DMS79 treated with DMSO at 0.1 percent for 48 hours (cell line): ENCODE results near the gene PIK3CA.
"Not testable (repeated sequence)": the region's sequence is repeated elsewhere in the genome, so short reads cannot be mapped to it uniquely, and the experiment has no call there.

ENCODE experiments used
- DNase-seq: peaks from one replicate; lab custom pipeline; 2025; lab: John Stamatoyannopoulos, UW

PIK3CA gene

GRCh38 chr3:179200790-179201189, 52.6 kb downstream of the PIK3CA start:
- no peak for DNase-seq

GRCh38 chr3:179215550-179215949, 67.4 kb downstream of the PIK3CA start:
- not testable (repeated sequence) for DNase-seq

DNA sequence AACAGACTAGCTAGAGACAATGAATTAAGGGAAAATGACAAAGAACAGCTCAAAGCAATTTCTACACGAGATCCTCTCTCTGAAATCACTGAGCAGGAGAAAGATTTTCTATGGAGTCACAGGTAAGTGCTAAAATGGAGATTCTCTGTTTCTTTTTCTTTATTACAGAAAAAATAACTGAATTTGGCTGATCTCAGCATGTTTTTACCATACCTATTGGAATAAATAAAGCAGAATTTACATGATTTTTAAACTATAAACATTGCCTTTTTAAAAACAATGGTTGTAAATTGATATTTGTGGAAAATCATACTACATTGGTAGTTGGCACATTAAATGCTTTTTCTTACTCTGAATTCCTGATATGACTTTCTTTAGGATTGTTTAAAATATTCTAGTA, 70.1 kb downstream of the PIK3CA start:
- not testable (repeated sequence) for DNase-seq

DNA sequence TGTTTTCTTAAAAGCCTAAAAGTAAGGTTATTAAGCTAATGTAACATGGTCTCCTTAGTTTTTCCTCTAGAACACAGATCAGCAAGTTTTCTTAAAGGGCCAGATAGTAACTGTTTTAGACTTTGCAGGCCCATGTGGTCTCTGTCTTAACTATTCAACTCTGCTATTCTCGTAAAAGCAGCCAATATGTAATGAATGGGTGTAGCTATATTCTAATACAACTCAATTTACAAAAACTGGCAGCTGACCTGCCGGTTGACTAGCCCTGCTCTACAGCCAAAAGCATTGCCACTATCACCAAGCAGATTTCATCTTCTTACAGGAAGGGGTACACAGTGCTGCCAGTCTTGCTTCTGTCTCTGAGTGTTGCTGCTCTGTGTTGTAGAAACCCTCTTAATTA, 75.4 kb downstream of the PIK3CA start:
- no peak for DNase-seq

GRCh38 chr3:179224584-179224983, 76.4 kb downstream of the PIK3CA start:
- DNase-seq: no peak

- no peak for DNase-seq
Observed at GRCh38 chr3:179227349-179227748, 79.2 kb downstream of the PIK3CA start.

DNA sequence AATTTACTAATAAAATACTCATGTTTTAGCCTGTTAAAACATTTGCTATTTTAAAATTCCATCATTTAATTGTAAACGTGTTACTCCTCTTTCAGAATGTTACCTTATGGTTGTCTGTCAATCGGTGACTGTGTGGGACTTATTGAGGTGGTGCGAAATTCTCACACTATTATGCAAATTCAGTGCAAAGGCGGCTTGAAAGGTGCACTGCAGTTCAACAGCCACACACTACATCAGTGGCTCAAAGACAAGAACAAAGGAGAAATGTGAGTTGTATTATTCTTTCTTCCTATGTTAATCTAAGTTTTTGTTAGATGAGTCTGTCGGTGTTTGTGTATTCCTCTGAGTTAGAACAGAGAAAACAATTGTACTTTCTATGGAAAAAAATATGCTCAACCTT, 81.0 kb downstream of the PIK3CA start:
- no peak for DNase-seq

- no peak for DNase-seq
Observed at GRCh38 chr3:179233043-179233442, 84.9 kb downstream of the PIK3CA start.

GRCh38 chr3:179234199-179234598, 86.0 kb downstream of the PIK3CA start:
- DNase-seq: no peak

DNA sequence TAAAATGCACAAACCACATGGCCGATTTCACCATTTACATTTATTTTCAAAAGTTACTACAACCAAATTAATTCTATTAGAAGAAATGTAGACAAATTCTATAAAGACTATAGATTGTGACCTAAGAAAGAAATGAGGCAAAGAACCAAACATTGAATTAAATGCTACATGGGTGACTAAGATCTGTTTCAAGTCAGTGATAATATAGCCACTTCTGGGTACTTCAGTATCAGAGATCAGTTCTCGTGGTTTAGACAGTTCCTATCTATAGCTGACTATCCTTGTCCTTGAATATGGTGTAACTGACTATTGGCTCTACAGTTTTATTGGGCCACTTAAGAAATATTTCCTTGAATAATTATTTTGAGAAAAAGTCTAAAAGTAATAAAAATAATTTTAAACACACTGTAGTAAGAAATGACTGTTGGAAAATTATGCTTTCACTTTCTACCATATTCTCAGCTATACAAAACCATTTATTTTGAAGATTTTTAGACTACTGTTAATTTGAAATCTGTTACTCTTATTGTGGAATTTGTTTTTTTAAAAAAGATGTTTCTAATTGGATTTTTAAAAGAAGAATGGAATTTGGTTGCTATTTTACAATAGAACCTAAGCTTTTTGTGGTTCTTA, 88.6 kb downstream of the PIK3CA start:
- DNase-seq: peak; percentile 49

- DNase-seq: not testable (repeated sequence)
Observed at GRCh38 chr3:179240299-179240698, 92.1 kb downstream of the PIK3CA start.

GRCh38 chr3:179242859-179243258, 94.7 kb downstream of the PIK3CA start:
- DNase-seq: not testable (repeated sequence)

DNA sequence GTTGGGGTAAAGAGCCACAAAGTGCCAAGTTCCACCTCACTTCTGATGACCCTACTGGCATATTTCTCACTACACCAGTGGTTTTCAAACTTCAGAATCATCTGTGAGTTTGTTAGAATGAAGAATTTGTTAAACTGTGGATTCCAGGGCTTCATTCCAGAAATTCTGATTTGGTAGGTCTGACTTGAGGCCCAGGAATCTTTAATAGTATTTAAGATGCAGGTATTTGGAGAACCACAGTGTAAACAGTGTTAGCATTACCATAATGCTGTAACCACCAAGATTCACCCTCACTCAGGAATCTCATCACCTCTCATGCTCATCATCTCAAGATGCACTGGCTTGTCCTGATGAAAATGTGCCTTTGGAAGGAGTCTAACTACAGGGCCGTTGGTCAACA, 96.7 kb downstream of the PIK3CA start:
- DNase-seq: no peak

DNA sequence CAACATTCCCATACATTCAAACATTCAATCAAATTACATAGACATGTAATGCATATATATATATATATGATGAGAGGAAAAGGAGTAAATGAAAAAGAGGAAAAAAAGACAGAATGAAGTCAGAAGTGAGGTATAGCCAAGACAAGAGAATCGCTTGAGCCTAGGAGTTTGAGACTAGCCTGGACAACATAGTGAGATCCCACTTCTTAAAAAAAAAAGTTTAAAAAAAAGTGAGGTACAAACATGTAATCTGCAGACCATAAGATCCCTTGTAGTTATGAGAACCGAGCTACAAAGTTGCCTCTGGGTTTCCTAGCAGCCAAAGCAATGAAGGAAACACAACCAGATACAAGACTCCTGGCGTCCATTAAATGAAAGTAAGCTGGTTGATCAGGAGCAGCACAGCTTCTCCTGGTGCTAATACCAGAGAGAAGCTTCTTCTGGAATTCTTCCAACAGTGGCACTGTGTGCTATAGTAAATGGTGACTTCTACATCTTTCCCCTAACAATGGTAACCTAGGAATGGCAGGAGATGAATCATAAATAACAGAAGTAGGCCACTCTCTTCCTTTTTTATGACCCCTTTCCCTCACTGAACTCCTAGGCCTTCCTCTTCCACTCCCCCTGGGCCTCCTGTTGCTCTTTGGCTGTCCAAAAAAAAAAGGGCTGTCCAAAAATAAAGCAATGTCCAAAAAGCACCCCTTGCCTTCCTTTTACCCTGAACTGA, 99.3 kb downstream of the PIK3CA start:
- DNase-seq: no peak

DNA sequence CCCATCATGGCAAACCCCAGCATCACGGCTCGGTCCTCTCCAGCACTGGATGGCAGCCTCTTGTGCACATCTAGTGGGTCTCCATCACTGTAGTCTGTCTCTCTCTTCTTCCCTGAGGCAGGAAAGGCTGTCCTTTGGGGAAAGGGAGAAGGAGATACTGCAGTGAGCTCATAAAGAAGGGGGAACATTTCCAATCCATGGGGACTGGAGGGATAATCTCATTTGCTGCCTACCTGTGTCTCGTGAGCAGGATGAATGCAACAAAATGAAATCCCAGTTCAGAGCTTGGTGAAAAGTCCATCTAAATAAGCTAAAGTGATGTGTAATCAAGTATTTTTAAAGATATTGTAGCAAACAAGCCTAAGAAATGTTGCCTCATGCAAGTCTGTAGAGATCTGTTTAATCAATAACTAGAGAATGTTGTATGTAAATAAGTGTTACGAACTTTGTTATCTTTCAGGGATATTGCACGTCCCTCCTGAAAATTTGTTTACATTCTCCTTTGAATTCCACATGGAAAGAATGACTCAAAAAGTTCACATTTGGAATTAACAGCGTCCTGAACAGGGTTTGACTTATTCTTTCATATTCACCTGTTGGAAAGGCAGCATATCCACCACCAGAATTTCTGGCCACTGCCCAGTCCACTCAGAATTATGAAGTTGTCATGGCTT, 102.8 kb downstream of the PIK3CA start, which contains the start of gene KCNMB3:
KCNMB3 (minus strand) TSS at position 312 of the 674 bp plus-strand sequence; CDS start at position 188, 124 bp downstream.
- no peak for DNase-seq

- DNase-seq: no peak
Observed at GRCh38 chr3:179256813-179257212, 108.7 kb downstream of the PIK3CA start.

- not testable (repeated sequence) for DNase-seq
Observed at GRCh38 chr3:179257742-179258141, 109.6 kb downstream of the PIK3CA start.

GRCh38 chr3:179258820-179259219, 110.7 kb downstream of the PIK3CA start:
- no peak for DNase-seq

- not testable (repeated sequence) for DNase-seq
Observed at GRCh38 chr3:179259959-179260756, 112.0 kb downstream of the PIK3CA start.

DNA sequence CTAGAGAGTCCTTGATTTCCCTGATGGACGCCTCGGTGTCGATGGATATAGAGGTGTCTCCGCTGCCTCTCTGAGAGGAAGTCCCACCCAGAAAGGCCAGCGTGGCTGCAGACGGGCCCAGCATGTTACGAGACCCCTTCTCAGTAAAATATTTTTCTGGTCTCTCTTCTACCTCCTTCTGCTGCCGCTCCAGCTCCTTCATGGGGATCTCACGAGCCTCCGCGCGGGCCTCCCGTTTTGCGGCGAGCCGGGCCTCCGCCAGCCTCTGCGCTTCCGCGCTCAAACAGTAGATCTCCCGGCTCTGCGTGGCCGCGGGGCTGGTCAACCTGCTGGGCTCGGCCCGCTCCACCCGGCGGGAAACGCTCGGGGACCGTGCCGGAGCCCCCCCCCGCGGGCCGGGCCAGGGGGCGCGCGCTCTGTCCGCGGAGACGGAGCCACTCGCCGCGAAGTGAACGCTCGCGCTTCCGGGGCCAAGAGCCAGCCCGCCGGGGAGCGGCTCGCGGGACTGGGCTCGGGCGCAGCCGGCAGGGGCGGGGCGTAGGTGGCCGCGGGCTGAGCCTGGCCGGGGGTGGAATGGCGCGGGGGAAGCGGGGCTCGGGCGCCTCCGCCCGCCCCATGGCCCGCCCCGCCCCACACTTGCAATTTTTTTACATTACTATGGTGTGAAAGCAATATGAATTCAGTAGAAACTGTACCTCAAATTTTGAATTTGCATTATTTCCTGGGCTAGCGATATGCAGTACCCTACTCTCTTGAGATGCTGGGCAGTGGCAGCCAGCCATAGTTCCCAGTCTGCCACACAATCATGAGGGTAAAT, 113.0 kb downstream of the PIK3CA start:
- peak; percentile 48 for DNase-seq

DNA sequence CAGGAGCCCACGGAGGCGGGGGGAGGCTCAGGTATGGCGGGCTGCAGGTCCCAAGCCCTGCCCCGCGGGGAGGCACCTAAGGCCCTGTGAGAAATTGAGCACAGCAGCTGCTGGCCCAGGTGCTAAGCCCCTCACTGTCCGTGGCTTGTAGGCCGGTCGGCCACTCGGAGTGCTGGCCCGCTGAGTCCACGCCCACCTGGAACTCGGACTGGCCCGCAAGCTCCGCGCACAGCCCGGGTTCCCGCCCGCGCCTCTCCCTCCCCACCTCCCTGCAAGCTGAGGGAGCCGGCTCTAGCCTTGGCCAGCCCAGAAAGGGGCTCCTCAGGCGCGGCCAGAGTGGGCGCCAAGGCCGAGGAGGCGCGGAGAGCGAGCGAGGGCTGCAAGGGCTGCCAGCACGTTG, 115.0 kb downstream of the PIK3CA start:
- DNase-seq: no peak
